GM19193 (cell line): ENCODE measurements around the gene ACTL10.

ENCODE experiments used
- POLR2A ChIP-seq: IDR thresholded peaks from 4 replicates; pipeline ENCODE4 v1.6.1; 2011; ENCODE audit not compliant: insufficient read depth, insufficient read length; ENCODE audit errors: extremely low read depth

ACTL10 gene

GRCh38 chr20:33669873-33670640 lies 3.3 kb downstream of the ACTL10 start:
- no peak for TF ChIP-seq POLR2A

GRCh38 chr20:33670715-33671499 lies 4.2 kb downstream of the ACTL10 start:
- TF ChIP-seq POLR2A = no peak

- no peak for TF ChIP-seq POLR2A
Observed at GRCh38 chr20:33671573-33672288, 5.0 kb downstream of the ACTL10 start.

GRCh38 chr20:33672426-33673113 lies 5.8 kb downstream of the ACTL10 start:
- no peak for TF ChIP-seq POLR2A

- no peak for TF ChIP-seq POLR2A
Observed at GRCh38 chr20:33673114-33673409, 6.3 kb downstream of the ACTL10 start.

- TF ChIP-seq POLR2A = no peak
Observed at GRCh38 chr20:33673410-33674293, 6.9 kb downstream of the ACTL10 start.

GRCh38 chr20:33674294-33675135 lies 7.8 kb downstream of the ACTL10 start, which contains the start of gene NECAB3:
TSS of gene NECAB3 (minus strand) at chr20:33674428. CDS start at chr20:33674352, 76 bp downstream.
- peak; percentile 32 for TF ChIP-seq POLR2A

GRCh38 chr20:33675136-33675959 lies 8.6 kb downstream of the ACTL10 start:
- no peak for TF ChIP-seq POLR2A

GRCh38 chr20:33676121-33676520 lies 9.4 kb downstream of the ACTL10 start:
- TF ChIP-seq POLR2A = no peak

GRCh38 chr20:33676652-33677645 lies 10.2 kb downstream of the ACTL10 start:
- TF ChIP-seq POLR2A = no peak
